ENCODE measurements around the gene BTBD3.

The BTBD3 gene

DNA sequence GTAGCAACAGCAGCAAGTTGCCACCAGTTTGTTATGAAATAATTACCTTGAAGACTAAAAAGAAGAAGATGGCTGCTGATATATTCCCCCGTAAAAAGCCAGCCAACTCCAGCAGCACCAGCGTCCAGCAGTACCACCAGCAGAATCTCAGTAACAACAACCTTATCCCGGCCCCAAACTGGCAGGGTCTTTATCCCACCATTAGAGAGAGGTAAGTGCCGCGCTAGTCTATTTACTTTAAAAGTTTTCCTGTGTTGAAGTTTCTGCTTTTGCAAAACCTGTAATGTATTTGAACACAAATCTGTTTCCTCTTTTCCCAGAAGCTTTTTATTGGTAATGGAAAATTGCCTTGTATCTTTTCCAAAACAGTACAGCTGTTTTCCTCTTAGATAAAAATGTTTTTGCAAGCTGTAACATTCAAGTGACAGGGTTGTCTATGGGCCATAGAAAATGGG lies 725 bp downstream of the BTBD3 start:
- no peak for DNase-seq

DNA sequence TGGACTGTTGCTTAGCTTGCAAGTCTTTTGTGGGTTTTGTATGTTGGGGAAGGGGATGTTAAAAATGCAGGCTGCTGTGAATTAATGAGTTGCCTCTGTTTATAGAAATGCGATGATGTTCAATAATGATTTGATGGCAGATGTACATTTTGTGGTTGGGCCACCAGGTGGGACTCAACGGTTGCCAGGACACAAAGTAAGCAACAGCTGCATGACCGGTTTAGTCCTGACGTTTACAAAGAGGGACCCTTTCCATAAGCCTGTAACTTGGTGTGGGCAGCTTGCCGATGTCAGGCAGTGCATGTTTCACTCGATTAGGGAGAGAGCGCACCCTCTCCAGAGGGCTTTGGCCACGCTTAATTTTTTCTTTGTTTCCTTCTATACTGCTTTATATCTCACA lies 1.3 kb downstream of the BTBD3 start:
- no peak for DNase-seq

DNA sequence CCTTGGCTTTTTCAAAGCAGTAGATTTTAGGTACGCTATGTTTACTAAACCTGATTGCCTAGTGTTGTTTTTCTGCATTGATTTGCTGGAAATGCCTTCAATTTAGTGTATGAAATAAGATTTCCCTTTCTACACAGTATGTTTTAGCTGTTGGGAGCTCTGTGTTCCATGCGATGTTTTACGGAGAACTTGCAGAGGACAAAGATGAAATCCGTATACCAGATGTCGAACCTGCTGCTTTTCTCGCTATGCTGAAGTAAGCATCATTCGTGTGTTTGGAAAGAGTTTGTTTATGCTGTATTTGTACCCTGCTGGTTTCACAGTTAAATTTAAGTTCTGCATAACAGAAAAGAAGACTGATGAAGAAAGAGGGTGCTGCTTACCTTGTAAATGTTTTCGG lies 1.9 kb downstream of the BTBD3 start:
- DNase-seq, result no peak

DNA sequence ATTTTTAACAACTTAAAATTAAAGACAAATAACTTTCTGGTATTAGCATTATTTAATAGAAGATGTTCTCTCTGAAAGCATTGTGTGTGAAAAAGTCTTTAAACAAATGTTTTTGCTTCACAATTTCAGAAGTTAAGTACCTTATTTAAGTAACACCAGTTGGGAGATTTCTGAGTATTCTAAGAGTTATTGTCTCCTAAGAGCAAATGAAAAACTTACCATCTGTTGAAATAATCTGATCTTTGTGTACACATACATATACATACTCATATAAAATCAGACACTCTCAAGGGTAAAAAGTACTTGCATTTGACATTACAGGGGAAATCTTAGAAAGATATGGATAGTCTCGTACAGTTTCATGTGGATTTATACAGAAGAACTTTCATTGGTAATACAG lies 2.4 kb downstream of the BTBD3 start:
- DNase-seq, result no peak

DNA sequence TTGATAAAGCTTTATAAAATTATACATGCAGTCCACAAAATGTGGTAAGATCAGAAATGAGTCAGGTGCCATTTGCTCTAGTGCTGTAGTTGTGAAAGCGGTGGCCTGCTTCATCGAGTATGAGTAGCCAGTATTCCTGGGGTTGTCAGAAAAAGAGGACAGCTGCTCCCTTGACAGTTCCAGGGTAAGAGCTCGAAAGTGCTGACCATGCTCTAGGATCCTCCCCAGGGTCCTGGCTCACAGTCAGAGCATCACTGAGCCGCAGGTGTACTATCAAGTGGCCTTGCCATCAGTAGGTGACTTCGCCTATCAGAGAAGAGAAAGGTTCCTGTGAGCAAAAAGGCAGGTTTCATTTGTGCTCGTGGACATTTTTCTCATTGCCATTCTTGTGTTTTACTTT lies 3.6 kb downstream of the BTBD3 start:
- no peak for DNase-seq

DNA sequence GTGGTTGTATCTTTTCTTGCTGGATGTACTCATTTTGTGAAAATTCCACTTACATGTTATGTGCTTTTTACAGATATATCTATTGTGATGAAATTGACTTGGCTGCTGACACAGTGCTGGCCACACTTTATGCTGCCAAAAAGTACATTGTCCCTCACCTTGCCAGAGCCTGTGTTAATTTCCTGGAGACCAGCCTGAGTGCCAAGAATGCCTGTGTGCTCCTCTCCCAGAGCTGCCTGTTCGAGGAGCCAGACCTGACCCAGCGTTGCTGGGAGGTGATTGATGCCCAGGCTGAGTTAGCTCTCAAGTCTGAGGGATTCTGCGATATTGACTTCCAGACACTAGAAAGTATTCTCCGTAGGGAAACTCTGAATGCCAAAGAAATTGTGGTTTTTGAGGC lies 4.9 kb downstream of the BTBD3 start:
- no peak for DNase-seq

DNA sequence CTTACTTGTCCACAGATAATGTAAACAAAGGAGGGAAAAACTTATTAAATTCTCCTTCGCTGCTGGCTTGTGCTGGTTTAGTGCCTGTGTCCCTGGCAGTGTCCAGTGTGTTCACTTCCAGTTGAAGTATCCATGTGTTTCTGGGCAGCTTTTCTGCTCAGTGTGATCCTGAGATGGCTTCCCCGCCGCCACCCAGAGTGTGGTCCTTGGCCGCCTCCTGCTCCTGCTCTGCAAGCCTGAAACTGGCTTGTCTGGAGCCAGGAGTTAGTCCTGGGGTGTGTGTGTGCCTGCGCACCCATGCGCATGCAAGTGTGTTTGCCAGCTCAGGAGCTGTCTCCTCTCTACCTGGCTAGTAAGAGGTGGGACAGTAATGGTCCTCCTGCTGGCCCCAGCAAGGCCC lies 7.2 kb downstream of the BTBD3 start:
- DNase-seq, result no peak

DNA sequence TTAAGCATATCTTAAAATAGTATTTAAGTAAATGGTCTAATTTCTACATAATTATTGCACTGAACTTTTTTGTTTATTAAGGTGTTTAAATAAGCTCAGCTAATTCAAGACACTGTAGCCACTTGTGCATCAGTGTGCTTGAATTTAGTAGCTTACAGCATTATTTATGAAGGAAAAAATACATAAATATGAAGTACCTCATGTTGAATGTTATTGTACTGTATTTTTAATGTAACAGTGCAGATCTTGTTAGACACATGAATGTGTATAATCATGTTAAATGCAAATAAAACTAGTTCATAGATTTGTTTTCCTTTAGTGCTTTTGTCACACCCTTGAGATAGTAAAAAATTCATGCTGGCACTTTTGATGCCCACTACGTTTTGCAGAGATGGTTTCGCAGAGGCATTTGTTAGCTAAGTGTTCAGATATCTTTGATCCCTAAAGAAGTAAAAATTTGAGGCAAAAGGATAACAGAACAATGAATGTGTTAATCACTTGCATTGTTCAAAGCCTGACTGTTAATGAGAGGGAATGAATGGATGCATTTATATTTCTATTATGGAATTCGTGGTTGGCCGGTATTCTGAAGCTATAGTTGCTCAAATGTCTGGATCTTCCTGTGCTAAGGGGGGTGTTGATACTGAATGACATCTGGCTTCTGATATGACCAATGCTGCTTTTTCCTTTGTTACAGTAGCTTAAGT lies 8.8 kb downstream of the BTBD3 start:
- no peak for DNase-seq

DNA sequence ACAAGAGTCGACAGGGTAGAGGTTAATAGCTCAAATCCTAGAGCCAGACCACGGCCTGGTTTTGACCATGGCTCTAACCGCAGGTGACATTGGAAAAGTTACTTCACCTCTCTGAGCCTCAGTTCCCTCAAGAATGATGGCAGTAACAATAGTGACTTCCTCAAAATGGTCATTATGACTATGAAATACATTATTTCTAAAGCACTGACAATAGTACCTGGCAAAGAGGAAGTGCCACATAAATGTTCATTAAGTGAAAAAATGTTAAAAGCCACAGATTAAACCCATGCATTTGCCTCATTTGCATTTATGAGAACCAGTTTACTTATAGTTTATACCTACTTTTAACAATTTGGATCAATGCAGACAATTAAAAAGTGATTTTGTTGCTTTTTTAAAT lies 12.3 kb downstream of the BTBD3 start:
- no peak for DNase-seq

DNA sequence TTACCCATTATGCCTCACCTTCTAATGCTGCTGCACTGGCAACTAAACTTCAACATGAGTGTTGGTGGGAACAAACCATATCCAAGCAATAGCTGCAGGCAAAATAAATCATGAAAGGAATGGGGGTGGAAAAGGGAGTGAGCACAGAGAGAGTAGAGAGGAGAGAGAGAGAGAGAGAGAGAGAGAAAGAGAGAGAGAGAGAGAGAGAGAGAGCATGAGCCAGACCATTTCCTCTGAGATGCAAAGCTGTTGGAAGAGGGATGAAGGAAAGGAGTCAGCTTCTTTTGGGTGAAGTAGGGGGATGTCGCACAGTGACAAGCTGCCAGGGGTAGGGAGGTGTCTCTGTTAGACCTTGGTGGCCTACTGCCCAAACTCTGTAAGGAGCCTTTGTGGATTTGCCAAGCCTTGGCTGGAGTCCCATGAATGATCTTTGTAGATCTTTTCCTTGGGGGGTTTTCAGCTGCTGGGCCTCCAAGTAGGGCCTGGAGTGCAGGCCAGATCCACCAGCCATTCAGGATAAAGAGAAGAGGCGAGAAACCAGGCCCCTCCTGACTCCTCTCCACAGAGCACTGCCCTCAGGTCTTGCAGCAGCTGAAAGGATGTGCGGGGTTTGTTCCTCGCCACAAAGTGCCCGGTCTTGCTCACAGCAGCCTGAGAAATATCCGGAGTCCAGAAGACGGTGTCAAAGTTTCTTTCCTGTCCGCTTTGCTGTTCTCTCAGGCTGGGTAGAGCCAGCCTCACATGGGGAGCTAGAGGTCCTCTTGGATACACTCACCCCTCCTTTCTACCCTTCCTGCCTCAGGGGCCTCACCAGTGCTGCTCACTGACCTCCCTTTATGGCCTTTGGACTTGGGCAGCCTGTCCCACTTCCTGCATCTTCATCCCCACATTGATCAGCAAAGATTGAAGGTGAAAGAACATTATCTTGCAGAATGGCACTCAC lies 17.8 kb downstream of the BTBD3 start:
- no peak for DNase-seq

DNA sequence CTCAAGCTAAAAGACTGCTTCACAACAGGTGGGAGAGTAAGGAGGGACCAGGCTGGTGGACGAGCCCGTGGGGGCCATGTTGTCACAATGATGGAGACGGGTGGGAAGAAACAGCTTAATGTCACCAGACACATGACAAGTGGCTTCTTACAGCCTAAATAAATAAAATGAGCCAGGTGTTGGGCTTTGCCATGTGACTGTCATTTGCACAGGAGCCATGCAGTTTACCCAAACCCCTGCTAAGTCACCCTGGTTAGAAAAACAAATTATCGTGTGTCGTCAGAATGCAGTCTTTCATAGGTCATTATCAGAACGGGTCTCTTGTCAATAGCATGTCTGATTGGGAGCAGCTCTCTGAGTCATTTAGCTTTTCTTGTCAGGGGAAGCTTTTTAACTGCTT lies 18.5 kb downstream of the BTBD3 start:
- no peak for DNase-seq

DNA sequence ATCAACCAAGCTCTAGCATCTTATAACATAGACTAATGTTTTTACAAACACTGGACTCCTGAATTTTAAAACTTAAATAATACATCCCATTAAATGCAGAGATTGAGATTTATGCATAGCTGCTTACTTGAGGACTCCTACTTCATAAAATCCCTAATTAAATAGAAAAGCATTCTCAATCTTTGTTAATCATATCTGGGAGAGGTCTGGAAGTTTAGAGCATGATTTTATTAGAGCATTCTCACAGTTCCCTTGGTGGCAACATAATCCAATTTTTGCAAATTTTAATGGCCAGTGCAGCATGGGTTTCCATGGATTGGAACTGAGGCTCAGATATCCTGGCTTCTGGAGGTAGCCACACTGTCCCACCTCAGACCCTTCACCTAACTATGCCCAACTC lies 19.5 kb downstream of the BTBD3 start:
- DNase-seq, result no peak

DNA sequence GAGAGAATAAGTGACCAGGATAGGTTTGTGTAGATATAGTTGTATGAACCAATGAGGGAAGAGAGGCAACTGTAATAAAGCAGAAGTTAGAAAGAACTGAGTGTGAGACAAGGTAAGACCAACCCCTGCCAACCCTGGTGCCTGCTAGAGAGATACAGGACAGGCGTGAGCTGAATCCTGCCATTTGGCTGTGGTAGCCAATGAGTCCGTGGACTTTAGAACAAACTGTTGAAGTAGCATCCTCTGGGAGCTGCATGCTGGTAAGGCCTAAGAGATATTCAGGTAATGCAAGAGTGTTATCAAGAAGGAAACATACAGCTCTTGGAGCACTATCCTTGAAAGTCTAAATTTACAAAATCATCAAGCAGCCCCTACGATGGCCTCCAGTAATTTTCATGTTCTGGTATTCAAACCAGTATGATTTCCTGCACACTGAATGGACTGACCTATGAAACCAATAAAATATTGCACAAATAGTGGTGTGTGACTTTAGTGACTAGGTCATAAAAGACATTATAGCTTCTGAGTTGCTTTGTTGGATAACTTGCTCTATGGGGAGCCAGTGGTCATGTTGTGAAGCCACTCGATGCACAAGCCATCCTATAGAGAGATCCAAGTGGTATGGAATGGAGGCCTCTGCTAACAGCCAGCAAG lies 24.0 kb downstream of the BTBD3 start:
- DNase-seq, result no peak

DNA sequence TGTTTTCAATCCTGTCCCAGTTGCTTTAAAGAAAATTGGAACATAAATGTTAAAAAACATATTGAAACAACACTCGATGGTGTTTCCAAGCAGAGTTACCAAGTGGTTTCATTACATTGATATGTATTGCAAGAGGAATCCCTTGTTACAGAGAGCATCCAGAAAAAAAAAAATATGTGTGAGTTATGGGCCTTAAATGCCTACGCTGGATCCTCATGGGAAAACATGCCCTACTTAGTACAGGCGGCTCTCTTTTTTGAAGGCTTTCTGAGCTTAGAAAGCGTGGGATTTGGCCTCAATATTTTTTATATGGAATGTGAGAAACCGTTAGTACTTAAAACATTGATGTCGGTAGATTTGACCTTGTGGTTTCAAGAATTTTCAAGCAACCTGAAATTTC lies 26.1 kb downstream of the BTBD3 start:
- no peak for DNase-seq

DNA sequence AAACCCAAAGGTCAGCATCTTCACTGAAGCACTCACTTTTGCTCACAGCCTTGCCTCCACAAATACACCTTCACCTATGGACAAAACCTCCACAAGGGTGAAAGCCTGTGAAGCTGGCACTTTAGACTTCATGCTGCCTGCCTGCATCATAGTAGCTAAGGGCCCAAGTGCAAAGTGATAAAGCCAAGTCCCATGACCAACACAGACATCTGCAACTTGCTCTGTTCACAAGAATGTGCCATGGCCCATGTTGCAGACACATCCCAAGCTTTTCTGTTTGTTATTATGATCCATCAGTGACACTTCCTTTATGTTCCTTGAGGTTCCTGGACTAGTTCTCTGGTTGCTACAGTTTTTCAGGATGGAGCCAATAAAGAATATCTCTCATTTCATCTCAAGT lies 31.1 kb downstream of the BTBD3 start:
- no peak for DNase-seq

DNA sequence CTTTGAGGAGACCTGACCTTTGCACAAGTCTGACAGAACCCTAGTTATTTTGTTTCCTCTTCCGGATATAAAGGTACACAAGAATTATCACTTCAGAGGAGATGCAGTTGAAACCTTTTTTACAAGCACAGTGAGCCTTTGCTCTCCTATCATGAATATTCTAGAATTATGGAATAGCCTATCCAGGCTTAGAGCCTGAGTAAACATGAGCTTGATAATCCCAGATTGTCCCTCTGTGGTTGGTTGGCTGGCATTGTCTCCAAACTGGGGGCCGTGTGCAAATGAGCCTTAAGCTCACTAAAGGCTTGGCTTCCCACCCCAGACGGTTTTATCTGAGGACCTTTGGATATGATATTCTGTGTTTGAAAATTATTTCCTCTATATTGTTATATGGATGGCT lies 32.0 kb downstream of the BTBD3 start:
- DNase-seq, result no peak

DNA sequence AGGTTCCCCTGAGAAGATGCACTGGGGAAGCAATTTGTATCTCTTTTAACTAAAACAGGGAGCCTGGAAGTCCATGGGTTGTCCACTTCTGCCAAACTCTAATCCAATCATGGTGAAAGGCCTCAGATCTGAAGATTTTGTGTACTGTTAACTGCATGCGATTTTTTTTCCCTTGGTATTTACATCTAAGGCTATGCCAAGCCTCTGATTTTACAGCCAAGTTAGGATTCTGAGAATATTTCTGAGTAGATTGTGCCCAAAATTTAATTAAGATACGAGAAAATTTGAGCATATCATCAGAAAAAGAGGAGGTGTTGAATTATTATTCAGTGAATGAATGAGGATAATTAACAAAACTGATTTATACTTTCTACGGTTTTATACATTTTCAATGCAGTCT lies 34.0 kb downstream of the BTBD3 start:
- DNase-seq, result no peak

DNA sequence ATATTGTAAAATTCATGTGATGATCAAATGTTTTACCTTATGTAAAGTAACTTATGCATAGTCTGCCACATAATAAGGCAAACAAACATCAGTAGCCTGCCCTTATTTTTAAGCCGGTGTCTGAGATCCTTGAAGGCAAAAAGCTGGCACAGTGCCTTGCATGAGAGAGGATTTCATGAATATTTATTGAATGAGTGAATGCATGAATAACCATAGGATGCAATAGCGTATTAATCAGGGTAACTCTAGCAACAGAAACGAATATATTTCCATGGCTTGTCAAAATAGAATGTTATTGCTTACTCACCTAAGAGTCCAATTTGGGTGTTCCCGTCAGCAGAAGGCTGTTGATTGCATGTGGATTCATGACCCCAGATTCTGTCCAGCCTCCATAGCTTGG lies 34.9 kb downstream of the BTBD3 start:
- DNase-seq, result no peak

DNA sequence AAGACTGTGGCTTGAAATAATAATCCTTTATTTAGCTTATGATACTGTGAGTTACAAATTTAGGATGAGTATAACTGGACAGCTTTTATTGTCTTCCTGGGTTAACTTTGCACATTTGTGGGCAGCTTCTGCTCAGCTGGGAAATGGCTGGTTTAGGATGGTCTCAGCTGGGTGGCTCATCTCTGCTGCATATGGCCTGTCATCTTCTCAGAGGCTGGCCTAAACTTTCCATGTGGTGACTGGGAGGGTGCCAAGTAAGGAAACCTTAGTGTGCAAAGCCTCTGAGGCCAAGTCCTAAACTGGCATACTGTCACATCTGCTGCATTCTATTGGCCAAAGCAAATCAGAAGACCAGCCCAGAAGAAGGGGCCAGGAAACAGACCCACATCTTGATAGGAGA lies 40.2 kb downstream of the BTBD3 start:
- DNase-seq, result no peak

DNA sequence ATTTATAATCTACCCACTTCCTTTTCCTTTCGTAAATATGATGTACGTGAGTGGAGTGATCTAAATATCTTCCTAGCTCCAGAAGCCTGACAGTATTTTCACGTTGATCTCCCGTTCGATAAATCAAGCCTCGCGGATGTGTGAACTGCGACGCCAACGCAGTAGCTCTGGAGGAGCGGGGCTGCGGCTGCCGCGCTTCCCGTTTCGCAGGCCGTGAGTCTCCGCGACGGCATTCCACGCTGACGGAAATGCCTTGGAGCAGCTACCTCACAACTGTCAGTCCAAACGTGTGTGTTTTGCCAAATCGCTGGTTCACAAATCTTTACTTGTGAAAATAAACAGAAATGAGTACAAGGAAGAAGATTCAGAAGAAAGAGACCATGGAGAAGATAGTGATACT lies 41.2 kb downstream of the BTBD3 start:
- DNase-seq, result no peak

DNA sequence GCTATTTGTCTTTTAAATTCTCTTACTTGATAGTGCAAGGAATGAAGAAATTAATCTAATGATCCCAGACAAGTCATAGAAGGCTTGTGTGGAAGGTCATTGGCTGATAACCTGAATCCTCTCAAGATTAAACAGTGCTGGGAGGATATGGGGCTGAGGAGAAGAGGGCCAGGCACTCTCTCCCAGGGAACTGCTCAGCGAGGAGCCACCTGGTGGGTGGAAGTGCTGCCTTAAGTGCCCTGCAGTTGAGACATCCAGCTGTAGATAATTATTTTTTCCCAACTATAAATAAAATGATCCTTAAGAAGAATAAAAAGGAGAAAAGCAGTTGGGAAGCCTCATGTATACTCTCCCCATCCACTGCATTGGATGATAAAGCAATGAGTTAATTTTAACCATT lies 47.9 kb downstream of the BTBD3 start:
- DNase-seq, result no peak

DNA sequence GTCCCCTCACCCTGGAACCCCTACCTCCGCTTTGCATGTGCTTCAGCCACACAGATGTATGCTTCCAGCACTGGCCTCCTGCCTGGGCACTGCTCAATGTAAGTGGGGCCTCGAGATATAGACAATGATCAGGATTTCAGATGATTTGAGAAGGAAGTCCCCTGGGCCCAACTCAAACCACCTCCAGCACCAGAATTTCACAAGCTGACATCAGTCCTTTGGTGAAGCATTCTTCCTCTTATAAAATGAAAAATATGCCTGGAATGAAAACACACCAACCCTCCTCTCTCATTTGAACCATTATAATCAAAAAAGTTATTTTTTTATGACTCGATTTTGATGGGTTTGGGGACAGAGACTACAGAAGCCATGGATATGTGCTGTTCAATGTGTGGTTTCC lies 48.5 kb downstream of the BTBD3 start:
- no peak for DNase-seq

DNA sequence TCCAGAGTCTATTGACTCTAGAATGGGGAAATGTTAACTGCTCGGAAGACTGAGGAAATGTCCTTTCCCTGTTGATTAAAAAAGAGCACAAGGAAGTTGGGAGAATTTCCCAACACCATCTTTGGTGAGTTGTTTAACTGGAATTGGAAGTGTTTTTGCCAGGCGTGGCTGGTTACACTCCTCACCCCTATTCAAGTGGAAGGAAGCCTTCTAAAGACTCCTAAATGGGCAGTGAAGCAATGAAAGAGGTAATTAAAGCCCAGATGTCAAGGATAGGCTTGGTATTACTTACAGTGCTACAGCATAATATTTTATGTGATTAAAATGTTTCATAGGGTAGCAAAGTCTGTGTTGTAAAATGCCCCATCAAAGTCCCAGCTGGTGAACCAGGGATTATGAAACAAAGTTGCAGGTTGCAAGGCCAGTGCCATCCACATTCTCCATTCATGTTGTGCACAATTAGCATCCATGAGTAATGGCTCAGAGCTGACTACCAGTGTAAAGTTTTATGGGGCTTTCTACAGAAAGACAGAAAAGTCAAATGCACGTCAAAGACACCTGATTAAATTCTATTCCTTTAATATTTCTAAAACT lies 52.6 kb downstream of the BTBD3 start:
- no peak for DNase-seq

DNA sequence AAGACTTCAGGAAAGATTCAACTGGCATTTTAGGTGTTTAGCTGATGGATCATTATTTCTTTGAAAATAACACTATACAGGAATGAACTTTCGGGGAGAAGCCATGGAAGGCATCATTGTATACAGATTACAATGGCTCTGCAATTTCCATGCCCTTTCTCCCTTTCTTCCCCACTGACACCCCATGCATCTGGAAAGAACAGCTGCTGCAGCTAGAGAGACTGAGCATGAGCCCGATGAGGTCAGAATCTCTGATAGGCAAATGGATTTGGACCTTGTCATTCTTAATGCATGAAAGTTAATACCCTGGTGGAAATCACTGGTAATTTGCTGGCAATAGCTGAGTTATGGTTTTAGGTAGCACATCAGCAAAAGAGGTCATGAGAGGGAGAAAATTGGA lies 54.8 kb downstream of the BTBD3 start:
- no peak for DNase-seq
